ENCODE data around the gene LRCH4. TPM values are rescaled to one million over a fixed set of nuclear protein-coding genes. Genes with fewer than 3 reads are reported as not detected.

Gene LRCH4
- total and polyA plus RNA-seq, 9 of the 15 experiments (the other 6 are each of a cell fraction or from before 2014, with no cell fraction given): 0.06 to 63.3 (median 15.0) TPM

- no peaks in the 10 kb centered on the region for H3K27me3 ChIP-seq (ENCODE audit: control insufficient read depth in 2 of 2, insufficient read depth in 2 of 2, low read length in 2 of 2)
- H3K36me3 ChIP-seq (ENCODE audit: control insufficient read depth, insufficient read depth, low read length): peaks cover 38% of the 10 kb centered on the region; the same call in 1 of the 3 replicates
- TF ChIP-seq POLR2B (IDR thresholded peaks at IDR 0.05; ENCODE audit: low read depth, partially characterized antibody) (no peak), MXI1 (IDR thresholded peaks at IDR 0.05; ENCODE audit: low read depth, low read length) (no peak), ZBED1 (IDR thresholded peaks at IDR 0.05) (no peak), NR3C1 (CRISPR knock-in tag; IDR thresholded peaks at IDR 0.05) (no peak), SMARCA5 (IDR thresholded peaks at IDR 0.05) (no peak), ZNF780A (CRISPR knock-in tag; IDR thresholded peaks at IDR 0.05) (no peak), ILK (tag; IDR thresholded peaks at IDR 0.05; ENCODE audit: borderline replicate concordance, low read depth) (no peak), CBFA2T3 (IDR thresholded peaks at IDR 0.05) (no peak), HDAC1 (IDR thresholded peaks at IDR 0.05) (no peak), UBTF (IDR thresholded peaks at IDR 0.05; ENCODE audit: borderline replicate concordance in 1 of 2, low read depth in 2 of 2, low read length in 2 of 2) (no peak), NCOA4 (IDR thresholded peaks at IDR 0.05; ENCODE audit: partially characterized antibody) (no peak), MEF2D (tag; conservative IDR thresholded peaks at IDR 0.05; ENCODE audit: low read depth) (no peak), RAD51 (IDR thresholded peaks at IDR 0.05; ENCODE audit: borderline replicate concordance, low read depth) (no peak), ZBTB34 (CRISPR knock-in tag; IDR thresholded peaks at IDR 0.05) (no peak), BRF1 (IDR thresholded peaks at IDR 0.05; ENCODE audit: borderline replicate concordance, extremely low read depth, insufficient read length) (no peak), ETS2 (tag; IDR thresholded peaks at IDR 0.05; ENCODE audit: borderline replicate concordance, poor library complexity, severe bottlenecking) (no peak), RBFOX2 (IDR thresholded peaks at IDR 0.05; ENCODE audit: low read depth, low read length) (no peak)
- TF ChIP-seq, protein P1, sequence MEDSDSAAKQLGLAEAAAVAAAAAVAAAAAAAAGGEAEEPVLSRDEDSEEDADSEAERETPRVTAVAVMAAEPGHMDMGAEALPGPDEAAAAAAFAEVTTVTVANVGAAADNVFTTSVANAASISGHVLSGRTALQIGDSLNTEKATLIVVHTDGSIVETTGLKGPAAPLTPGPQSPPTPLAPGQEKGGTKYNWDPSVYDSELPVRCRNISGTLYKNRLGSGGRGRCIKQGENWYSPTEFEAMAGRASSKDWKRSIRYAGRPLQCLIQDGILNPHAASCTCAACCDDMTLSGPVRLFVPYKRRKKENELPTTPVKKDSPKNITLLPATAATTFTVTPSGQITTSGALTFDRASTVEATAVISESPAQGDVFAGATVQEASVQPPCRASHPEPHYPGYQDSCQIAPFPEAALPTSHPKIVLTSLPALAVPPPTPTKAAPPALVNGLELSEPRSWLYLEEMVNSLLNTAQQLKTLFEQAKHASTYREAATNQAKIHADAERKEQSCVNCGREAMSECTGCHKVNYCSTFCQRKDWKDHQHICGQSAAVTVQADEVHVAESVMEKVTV (CRISPR knock-in tag; IDR thresholded peaks at IDR 0.05): no peak
- 90% methylated on average over 11 of the region's 20 CpGs for WGBS (ENCODE audit: insufficient coverage, low coverage, missing lambda C conversion rate)
- H3K27ac ChIP-seq (ENCODE audit: extremely low read depth, low read depth, low read length): no peak overlapping the region
- no peaks in the 10 kb centered on the region for H3K79me2 ChIP-seq (ENCODE audit: control insufficient read depth, insufficient read depth, low read length)
- POLR2A ChIA-PET: interaction anchor here (0.5 to 2.8 kb wide), 3 partner anchors 9 to 499 kb away, joined by 3 to 14 read pairs (median 9); partner anchors contain the start of genes FBXO24 and LRCH4
- no peak for ATAC-seq
- intact Hi-C loops (cut with micrococcal nuclease): no loop called here
- no peak for DNase-seq (ENCODE audit: extremely low read depth in 1 of 4, low spot score in 3 of 4)
- H4K20me1 ChIP-seq (replicated peaks; ENCODE audit: control insufficient read depth, insufficient read depth, low read length): no peaks in the 10 kb centered on the region
- CTCF ChIA-PET (ENCODE audit: low intra/inter-chr PET ratio): interaction anchor here (0.5 kb wide), 1 partner anchor 99 kb away, joined by 6 read pairs; no protein-coding TSS in a partner anchor
- H3K9me3 ChIP-seq (replicated peaks; ENCODE audit: control insufficient read depth, insufficient read depth, low read depth, low read length): no peaks in the 10 kb centered on the region
- no peak for FAIRE-seq
- no TSS peak for BruUV-seq (replicated peaks)
- no peak overlapping the region for H2AFZ ChIP-seq (ENCODE audit: low read depth, low read length)
- H3K4me1 ChIP-seq (replicated peaks in 1 of 2; ENCODE audit: control insufficient read depth in 2 of 2, insufficient read depth in 2 of 2, low read length in 2 of 2): peaks cover 6 to 89% of the 10 kb centered on the region in 2 experiments; a peak in 4 of 5 replicates
- in situ Hi-C loops (cut with MboI): loop anchor here (25.0 kb wide), 1 partner anchor 110 kb away; the partner anchor contains the start of gene SPACDR
- peak overlapping the region in 1 of 2 experiments; percentile 65; a peak in 2 of 4 replicates for H3K9ac ChIP-seq (ENCODE audit: insufficient read depth in 1 of 2, low read depth in 2 of 2, low read length in 2 of 2)
- H3K9me1 ChIP-seq (ENCODE audit: control insufficient read depth, insufficient read depth, low read length): peaks cover 8% of the 10 kb centered on the region
- H3K4me2 ChIP-seq (ENCODE audit: insufficient read depth, low read length): no peak overlapping the region
- H3K4me3 ChIP-seq: no peak overlapping the region
Observed at GRCh38 chr7:100572281-100572948, 13.5 kb downstream of the LRCH4 start.

All from K562 (cell line).